HG03442 (cell line): Measurements from ENCODE around the gene WASF1.

Experiments used
- ATAC-seq: cut with Tn5 transposase; IDR thresholded peaks from one replicate; pipeline ENCODE4 v1.9.1; 2021; ENCODE audit warnings: mild to moderate bottlenecking, moderate library complexity; ENCODE audit not compliant: unreplicated experiment

The WASF1 gene

DNA sequence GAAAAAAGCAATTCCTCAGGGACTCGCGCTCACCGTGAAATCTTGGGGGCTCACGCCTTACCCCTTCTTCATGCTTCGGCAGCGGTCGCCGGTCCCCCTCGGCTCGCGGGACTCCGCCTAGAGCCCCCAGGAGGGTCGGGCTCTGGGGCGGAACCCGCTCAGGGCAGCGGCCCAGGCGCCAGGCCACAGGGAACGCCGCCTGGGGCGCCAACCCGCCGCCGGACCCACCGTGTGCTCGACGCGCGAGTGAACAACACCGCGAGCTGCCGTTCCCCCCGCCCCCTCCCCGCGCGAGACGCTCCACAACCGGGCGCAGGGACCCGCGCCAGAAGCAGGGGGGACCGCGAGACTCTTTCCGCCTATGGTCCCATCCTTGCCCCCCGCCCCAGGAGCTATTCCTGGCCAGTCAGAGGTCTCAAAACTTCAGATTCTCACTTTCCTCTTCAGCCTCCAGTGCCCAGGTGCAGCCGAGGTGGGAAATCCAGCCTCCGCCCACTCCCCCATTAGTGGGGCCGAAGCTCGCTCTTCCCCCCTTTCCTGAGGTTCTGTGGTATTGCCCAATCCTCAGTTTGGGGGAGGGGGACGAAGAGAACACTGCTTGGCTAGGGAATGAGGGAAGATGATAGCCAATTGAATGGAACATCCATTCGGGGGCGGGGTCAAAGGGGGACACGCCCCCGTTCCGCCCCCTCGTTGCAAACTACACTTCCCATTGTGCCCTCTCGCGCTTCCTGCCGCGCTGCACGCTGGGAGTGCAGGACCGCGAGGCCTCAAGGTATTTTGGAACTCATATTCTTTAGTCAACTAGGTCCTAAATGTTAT is at the start of gene WASF1:
TSS of gene WASF1 (minus strand) at position 265 of the 822 bp plus-strand sequence. CDS start 52,069 bp downstream, outside the sequence.
- ATAC-seq = peak; percentile 85

DNA sequence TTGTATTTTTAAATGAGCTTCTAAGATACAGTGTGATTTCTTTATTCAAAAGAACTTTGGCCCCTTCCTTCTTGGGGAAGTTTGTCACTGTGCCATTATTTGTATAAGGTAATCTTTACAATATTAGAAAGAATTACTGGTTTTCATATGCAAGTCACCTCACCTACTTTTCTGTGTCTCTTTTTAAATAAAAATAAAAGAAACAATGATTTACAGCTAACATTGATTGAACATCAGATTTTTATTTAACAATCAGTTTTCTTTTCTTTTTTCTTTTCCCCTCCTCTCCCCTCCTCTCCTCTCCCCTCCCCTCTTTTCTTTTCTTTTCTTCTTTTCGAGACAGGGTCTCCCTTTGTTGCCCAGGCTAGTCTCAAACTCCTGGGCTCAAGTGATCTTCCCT is 46.8 kb upstream of the WASF1 start:
- no peak for ATAC-seq

DNA sequence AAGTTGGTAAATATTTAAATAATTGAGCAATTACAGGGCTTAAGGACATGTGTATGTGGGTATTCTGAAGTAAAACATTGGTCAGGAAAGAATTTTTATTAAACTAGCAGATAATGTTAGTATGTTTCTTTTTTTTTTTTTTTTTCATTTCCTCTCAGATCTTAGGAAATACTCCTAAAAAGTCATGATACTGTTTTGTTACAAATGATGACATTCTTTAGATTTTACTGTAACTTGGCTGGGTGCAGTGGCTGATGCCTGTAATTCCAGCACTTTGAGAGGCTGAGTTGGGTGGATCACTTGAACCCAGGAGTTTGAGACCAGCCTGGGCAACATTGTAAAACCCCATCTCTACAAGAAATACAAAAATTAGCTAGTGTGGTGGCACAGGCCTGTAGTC is 42.3 kb upstream of the WASF1 start:
- no peak for ATAC-seq

DNA sequence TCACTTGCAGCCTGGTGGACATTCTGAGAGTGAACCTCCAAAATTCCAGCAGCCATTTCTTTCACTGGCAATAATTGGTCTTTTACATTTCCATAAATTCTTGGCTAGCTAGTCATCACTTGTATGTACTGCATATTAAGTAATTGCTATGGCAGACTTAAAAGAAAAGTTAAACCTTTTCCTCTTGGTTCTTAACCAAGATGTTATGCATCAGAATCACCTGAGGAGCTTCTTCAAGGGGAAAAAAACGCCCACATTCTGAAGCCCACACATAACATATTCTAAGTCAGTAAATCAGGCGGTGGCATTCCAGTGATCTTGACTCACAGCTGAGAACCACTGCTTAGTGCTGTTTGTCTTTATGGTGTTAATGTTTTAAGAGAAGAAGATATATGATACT is 37.8 kb upstream of the WASF1 start:
- no peak for ATAC-seq

DNA sequence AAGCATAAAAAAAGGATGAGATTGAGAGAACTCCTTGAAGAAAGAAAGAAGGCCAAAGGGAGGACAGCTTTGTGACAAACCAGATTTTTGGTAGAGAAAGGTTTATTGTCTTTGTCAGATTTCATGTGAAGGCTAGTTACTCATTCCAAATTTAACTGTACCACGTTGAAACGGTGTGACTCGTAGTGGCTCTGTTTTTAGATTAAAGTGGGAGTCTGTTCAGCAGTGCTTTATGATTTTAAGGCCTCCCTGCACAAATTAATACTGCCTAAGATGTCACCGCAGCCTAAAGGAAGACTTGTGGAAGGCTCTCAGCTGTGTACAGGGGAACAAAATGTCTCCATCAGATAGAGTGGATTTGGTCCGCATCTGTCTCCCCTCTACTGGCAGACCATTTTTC is 36.7 kb upstream of the WASF1 start:
- no peak for ATAC-seq

DNA sequence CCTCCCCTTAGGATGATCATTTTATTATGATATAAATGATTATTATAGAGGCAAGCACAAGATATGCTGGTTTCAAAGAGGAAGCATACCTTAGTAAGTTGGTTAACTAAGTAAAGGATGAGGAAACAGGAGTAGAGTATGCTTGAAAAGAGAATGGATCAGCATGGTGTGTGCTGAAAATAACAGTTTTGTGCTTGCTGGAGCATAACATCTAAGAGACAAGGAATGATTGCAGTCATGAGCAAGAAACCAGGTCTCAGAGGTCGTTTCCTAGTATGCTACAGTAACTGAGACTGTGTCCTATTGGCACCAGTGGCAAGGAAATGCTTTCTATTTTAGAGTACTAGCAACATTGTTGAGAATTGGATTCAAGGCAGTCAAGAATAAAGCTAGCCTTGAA is 34.9 kb upstream of the WASF1 start:
- no peak for ATAC-seq

DNA sequence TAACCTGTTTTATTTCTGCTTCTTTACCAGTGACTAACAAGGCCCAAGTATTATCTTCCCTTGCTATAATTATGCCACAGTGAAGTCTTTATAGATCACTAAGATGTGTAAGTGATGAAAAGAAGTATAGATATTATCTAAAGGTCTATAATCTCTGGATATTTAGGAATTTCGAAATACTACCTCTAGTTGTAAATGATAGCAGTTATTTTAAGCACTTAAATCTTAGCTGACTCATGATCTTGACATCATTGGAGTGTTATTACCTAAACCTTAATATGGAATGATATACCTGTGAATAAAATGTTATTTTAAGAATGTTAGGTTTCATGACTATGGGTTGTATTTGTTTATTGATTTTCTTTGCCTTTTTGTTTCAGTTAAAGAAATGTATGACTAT is 32.3 kb upstream of the WASF1 start:
- ATAC-seq = no peak

DNA sequence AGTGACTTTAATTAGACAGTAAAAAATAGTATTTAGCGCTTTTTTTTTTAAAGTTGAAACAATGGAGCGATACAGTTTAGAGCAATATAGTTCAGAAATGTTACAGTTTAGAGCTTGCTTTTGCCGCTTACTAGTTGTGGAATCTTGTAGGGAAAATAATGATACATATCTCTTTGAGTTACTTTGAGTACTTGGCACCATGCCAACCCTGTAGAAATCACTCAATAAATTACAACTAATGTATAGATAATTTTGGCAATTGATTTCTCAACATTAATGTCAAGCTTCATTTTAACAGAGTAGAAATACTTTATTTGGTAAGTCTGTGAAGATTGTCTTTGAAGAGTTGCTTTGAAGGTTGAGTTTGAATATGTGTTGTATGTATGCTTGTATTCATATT is 28.2 kb upstream of the WASF1 start:
- ATAC-seq = no peak

DNA sequence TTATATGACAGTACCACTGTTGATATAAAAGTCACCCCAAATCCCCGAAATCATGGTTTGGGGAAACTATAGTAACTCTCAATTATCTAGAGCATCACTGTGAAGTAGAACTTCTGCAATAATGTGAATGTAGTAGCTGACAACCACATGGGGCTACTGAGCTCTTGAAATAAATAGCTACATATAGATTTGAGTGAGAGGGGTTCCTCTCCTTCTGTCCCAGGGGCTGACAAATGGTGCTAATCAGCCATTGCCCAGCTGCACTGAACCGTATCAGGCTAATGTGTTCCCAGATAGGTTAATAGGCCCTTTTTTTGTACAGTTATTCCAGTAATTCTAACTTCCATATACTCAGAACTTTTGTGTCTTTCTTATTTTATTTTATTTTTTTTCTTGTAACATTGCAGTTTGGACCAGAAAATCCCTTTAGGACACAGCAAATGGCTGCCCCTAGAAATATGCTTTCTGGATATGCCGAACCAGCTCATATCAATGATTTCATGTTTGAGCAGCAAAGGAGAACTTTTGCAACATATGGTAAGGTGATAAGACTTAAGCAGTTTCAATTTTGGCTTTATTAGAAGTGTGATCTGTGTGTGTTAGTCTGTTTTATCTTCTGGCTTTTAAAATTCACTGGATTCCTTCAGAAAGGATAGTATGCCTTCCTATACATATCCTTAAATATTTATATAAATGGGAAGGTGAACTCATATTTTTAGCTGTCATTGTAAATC is 21.8 kb upstream of the WASF1 start:
- no peak for ATAC-seq

DNA sequence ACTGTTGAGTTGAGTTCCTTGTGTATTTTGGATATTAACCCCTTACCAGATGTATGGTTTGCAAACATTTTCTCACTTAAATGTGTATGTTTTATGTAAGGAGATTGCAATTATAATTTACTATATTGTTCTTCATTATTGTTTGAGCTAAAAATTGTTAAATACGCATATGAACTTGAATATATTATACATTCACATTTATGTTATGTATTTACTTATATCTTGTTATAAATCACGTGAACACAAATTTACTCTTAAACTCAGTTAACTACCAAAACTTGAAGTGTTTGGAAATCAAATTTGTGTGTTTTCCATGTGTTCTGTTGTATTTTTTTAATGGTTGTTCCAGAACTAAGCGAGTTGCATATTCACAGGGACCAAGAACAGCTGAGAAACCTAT is 19.1 kb upstream of the WASF1 start:
- ATAC-seq = no peak

DNA sequence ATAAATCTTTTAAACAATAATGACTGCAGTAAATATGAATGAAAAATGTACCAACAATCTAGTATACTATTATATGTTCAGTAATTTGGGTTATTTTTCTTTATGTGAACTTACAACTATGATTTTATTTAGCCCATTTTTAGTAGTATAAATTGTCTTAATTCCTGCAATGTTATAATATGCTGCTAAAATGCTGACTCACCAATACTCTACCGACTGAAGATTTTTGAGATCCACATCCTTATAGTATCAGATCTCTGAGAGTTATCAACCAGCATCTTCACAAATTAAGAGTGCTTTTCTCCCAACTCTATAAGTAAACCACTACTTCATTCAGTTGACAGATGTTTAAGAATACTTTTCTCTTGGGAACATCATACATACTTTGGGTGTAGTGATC is 17.4 kb upstream of the WASF1 start:
- ATAC-seq = no peak

DNA sequence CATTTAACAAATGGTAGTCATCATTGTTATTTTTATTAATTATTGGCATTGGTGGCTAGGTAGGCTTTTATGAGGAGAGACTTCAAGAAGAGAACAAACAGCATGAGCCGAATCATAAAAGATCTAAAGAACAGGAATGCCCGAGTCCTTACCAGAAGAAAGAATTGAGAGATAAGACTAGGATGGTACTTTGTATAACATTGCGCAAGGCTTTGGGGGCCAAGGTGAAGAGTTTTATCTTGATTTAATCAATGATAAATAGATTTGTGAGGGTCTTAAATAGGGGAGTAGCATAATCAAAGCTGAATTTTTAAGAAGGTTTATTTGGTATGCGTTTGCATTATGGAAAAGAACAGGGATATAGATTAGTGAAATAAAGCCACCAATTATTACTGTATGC is 16.2 kb upstream of the WASF1 start:
- no peak for ATAC-seq

DNA sequence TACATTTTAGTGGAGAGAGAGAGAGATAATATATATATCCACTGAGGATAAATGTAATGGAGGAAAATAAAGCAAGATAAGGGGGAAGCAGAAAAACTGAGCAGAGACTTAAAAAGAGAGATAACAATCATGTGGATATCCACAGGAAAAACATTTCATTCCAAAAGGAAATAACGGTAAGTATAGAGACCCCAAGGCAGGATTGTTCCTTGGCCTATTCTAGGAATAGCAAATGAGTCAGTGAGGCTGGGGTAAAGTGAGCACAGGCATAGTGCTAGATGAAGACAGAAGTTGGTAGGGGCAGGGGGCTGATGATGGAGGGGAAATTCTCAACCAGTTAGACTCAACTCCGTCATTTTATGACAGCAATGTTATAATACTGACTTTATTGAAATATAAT is 12.0 kb upstream of the WASF1 start:
- ATAC-seq = no peak

DNA sequence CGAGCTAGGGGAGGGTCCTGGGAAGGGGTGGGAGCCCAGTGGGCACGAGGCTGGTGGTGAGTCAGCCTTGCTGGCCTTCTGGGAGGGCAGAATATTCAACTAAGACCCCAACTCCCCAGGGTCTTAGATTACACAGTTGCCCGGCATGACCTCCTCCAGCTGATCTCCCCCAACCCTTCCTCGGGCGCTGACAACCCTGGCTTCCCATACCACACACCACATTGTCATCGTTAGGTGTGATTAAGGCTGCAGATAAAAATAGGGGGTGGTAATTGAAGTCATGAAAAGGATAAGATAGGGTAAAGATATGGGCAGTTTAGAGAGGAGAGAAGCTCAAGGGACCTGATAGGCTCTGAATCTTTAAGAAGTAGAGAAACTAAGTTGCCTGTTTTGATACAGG is 11.3 kb upstream of the WASF1 start:
- no peak for ATAC-seq

DNA sequence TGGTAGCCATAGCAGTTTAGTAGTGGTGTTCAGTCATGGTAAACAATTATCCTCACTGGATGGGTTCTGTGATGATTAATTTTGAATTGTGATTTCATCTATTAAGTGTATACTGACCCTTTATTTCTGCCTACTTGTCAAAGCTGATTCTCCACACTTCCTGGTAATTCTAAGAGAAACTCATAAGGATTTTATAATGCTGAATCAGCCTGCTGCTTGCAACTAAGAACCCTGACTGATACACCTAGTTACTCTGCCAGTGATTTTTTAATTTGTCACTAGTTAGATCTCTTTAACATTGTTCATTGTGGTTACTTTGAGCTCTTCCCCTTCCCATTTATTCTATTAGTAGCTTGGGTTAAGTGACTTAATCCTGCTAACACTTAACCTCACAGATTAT is 9.3 kb upstream of the WASF1 start:
- no peak for ATAC-seq

DNA sequence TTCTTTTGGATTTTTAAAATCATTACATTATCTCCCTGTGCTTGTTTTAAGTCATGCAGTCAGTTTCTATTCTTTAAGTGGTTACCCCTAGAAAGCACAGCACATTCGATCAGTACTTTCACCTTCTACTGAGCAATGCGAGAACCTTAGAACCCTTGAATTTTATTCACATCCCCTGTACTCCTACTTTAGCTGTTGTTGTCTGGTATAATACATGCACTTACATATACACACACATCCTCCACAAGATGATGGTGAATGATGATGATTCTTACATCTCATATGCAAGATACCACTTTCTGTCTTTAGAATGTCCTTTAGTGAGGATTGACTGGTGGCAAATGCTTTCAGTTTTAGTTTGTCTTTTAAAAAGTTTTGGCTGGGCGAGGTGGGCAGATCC is 6.4 kb upstream of the WASF1 start:
- peak; percentile 63 for ATAC-seq

DNA sequence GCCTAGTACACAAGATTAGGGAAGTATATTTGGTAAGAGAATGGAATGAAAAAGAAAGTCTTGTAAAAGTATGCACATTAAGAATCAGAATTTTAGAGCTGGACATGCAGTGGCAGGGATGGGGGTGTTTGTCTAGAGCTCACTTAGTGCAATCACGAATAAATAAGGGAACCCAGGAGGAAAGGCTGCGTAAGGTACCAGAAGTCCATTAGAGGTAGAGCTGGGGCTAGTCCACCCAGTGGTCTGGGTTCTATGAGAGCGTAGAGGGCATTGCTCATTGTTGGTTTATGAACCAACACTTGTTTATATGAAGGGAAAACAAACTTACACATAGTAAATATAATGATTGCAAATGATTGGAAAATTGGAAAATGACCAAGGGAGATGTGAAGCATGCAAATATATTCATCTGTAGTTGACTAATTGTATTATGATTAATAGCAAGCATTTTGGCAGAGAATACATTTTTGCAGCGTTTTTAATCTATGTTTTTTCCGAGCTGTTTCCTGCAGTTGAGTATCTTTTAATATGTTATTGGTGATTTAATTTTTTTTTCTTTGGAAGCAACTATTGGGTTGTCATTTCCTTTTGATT is 3.9 kb upstream of the WASF1 start:
- no peak for ATAC-seq

DNA sequence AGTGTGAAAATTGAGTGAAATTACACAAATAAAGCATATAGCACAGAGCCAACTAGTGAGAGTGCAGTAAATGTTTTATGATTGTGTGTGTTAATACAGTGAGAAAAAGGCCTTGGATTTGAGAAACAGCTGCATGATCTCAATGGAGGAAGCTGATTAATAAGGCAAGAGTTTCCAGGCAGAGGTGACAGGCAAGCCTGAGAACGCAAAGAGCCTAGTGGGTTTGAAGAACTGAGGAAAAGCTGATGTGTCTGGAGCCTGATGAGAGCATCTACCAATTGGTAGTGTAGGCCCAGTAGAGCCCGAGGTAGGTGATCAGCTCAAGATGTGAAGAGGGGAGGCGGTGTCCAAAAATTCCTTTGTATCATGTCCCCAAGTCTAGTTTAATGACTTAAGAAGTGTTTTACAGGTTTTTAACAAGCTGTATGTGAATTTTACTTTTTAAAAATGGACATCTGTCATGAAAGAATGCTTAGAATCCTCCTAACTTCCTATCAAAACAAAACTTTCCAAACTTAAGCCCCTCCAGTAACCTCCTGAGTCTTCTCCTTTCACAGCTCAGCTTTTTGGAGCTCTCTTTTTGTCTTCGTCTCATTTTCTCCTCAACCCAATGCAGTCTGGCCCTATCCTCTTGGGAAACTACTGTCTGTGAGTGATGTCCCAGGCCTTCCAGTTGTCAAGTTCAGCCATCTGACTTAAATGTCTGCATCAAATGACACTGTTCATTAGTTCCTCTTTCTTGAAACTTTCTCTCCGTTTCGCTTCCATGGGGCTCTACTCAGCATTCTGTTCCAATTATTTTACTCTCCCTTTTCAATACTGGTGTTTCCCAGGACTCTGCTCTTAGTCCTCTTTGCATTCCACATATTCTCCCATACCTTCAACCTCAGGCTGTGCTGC is 1.9 kb upstream of the WASF1 start:
- no peak for ATAC-seq

DNA sequence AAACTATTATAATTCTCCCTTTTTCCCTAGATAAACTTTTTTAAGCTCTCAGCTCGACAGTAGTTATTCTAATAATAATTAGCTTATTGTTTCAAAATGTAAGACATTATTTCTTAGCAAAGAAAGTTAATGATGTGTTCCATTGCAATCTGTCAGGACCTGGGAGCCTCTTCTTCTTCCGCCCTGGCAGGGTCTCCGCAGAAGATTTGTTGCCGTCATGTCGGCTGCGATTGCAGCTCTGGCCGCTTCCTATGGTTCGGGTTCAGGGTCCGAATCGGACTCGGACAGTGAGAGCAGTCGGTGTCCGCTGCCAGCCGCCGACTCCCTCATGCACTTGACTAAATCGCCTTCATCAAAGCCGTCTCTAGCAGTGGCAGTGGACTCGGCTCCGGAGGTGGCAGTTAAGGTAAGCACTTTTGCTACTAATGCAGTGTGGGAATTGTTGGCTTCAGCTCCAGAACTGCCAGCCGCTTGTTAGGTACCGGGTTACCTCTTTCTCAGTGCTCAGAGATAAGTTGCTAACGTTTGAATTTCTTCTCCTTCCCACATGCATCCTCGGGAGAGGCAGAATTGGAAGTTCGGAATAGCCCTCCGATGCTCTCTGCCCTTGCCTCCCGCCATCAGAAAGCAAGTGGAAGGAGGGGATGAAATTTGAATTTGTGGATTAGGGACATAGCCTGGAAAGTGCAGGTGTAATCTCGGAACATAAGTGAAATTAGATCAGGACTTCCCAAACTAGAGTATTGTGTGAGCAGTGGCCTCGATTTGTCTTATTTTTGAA is 948 bp upstream of the WASF1 start, which contains the start of gene CDC40:
TSS of gene CDC40 (plus strand) at position 200 of the 781 bp plus-strand sequence. CDS start at position 218, 18 bp downstream.
- peak; percentile 47 for ATAC-seq
